EL (cell line): Measurements from ENCODE around the gene SHB.
"Not testable (repeated sequence)": the region's sequence is repeated elsewhere in the genome, so short reads cannot be mapped to it uniquely, and the experiment has no call there.

Experiments
- DNase-seq: peaks from one replicate; pipeline ENCODE4 v3.0.0-alpha.2; 2016

SHB gene

GRCh38 chr9:38062106-38062497 lies 6.9 kb downstream of the SHB start:
- no peak for DNase-seq

- no peak for DNase-seq
Measured at GRCh38 chr9:38061326-38061977, 7.6 kb downstream of the SHB start.

- DNase-seq, result no peak
Measured at GRCh38 chr9:38060681-38061080, 8.3 kb downstream of the SHB start.

- DNase-seq, result peak; percentile 18
Measured at GRCh38 chr9:38059233-38059936, 9.6 kb downstream of the SHB start.

- no peak for DNase-seq
Measured at GRCh38 chr9:38058452-38059232, 10.4 kb downstream of the SHB start.

- DNase-seq, result no peak
Measured at GRCh38 chr9:38057416-38058195, 11.4 kb downstream of the SHB start.

- DNase-seq, result no peak
Measured at GRCh38 chr9:38054653-38055052, 14.4 kb downstream of the SHB start.

- DNase-seq, result no peak
Measured at GRCh38 chr9:38053697-38054461, 15.1 kb downstream of the SHB start.

GRCh38 chr9:38051780-38052546 lies 17.1 kb downstream of the SHB start:
- DNase-seq, result no peak

GRCh38 chr9:38048316-38048969 lies 20.6 kb downstream of the SHB start:
- DNase-seq, result peak; percentile 39

- DNase-seq, result peak; percentile 98
Measured at GRCh38 chr9:38047301-38048251, 21.5 kb downstream of the SHB start.

GRCh38 chr9:38046661-38047300 lies 22.2 kb downstream of the SHB start:
- peak; percentile 83 for DNase-seq

- DNase-seq, result not testable (repeated sequence)
Measured at GRCh38 chr9:38045939-38046338, 23.1 kb downstream of the SHB start.

GRCh38 chr9:38044706-38045105 lies 24.3 kb downstream of the SHB start:
- DNase-seq, result no peak

- no peak for DNase-seq
Measured at GRCh38 chr9:38043931-38044623, 24.9 kb downstream of the SHB start.

- no peak for DNase-seq
Measured at GRCh38 chr9:38042626-38043357, 26.2 kb downstream of the SHB start.

GRCh38 chr9:38041564-38042243 lies 27.3 kb downstream of the SHB start:
- no peak for DNase-seq
